Measurements from ENCODE around the gene SPATA3.

DNA sequence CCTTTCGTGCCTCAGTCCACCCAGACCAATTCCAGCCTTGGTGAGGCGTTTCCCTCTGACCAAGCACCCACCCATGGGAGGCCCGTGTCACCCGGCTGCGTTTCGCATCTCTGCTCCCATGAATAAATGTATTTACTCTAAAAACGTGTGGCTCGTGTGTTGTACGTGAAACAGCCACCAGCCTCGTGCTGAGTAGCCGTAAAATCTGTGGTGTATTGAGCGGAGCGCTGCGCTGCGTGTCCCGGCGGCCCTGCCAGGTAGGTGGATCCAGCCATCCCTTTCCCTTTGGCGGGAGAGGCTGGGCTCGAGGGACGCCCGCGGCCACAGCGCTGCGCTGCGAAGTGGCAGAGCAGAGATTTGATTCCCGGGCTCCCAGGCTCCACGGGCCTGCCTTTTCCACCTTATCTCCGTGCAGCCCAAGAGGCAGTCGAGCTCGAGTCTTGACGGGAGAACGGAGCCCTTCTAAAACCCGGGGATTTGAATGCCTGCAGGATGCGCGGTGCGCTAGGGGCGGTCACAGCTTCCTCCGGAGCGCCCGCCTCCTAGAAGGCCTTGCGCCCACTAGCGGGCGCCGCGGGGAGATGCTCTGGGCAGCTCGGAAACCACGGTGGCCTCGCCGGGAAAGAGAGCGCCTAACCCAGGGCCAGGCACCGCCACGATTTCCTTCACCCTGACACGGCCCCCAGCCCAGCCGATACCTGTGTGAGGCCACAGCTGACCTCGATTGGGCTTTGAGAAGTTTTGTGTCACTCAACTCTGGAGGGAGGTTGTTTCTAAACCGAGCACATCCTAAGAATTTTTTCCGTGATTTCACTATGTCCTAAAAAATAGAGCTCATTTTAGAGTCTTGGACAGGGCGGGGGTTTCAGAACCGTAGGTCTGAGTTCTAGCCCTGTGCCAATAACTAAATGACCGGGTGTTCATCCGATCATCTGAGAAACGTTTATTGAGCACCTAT lies 56.9 kb downstream of the SPATA3 start:
- peak; percentile 38; the same call in 1 of the 2 replicates for TF ChIP-seq ZNF7 (CRISPR knock-in tag; IDR thresholded peaks at IDR 0.05)
- TF ChIP-seq ZNF274 (CRISPR knock-in tag; IDR thresholded peaks at IDR 0.05): no peak
